Loucy (cell line): Measurements from ENCODE around the gene ANKRD6.

Experiments
- EZH2phosphoT487 ChIP-seq: fragments of 200-600 bp; IDR thresholded peaks from 2 replicates; pipeline ENCODE4 v1.6.1; 2018; ENCODE audit warnings: antibody characterized with exemption, mild to moderate bottlenecking, moderate library complexity, borderline replicate concordance
- TF ChIP-seq, protein P1 (sequence below): fragments of 200-600 bp; sonication (generic); conservative IDR thresholded peaks from 2 replicates; pipeline ENCODE4 v1.5.1; 2014; ENCODE audit warnings: mild to moderate bottlenecking, antibody characterized with exemption, low read length

DNA sequence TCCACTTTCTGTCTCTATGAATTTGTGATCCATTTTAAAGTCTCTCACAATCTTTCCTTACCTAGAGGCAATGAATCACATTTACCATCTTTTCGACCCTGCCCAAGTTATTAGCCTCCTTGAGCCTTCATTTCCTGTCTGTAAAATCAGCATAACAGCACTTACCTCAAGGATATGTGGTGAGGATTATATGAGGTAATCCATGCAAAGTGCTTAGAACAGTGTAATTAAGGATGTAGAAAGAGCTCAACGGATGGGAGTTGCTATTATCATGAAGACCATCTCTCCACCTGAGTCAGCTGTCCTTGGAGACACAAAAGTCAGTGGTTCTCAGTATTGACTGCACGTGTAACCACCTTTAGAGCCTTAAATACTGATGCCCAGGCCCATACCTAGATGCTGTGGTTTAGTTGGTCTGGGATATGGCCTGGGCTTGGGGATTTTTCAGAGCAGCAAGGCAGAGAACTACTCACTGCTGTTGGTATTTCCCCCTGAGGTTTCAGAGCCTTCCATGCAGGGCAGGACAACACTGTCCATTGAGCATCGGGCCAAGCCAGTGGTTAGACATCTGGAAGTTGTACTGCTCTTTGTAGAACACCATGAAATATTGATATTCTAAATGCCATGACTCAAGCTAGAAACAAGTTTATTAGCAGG lies 149.8 kb downstream of the ANKRD6 start:
- TF ChIP-seq EZH2phosphoT487, result no peak
- TF ChIP-seq, protein P1, sequence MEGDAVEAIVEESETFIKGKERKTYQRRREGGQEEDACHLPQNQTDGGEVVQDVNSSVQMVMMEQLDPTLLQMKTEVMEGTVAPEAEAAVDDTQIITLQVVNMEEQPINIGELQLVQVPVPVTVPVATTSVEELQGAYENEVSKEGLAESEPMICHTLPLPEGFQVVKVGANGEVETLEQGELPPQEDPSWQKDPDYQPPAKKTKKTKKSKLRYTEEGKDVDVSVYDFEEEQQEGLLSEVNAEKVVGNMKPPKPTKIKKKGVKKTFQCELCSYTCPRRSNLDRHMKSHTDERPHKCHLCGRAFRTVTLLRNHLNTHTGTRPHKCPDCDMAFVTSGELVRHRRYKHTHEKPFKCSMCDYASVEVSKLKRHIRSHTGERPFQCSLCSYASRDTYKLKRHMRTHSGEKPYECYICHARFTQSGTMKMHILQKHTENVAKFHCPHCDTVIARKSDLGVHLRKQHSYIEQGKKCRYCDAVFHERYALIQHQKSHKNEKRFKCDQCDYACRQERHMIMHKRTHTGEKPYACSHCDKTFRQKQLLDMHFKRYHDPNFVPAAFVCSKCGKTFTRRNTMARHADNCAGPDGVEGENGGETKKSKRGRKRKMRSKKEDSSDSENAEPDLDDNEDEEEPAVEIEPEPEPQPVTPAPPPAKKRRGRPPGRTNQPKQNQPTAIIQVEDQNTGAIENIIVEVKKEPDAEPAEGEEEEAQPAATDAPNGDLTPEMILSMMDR, result no peak
